HUES6 (cell line): ENCODE results near the gene ELF5.

Source experiments
- H3K27ac ChIP-seq: 2 replicates; pipeline ENCODE4 v1.7.0; 2013; ENCODE audit warnings: low read depth, mild to moderate bottlenecking, low read length, inconsistent platforms
- H3K27me3 ChIP-seq: 2 replicates; pipeline ENCODE4 v1.6.1; 2013; ENCODE audit warnings: low read length; ENCODE audit not compliant: control insufficient read depth, insufficient read depth
- H3K36me3 ChIP-seq: 2 replicates; pipeline ENCODE4 v1.6.1; 2013; ENCODE audit warnings: low read length; ENCODE audit not compliant: control insufficient read depth, insufficient read depth
- H3K4me1 ChIP-seq: 2 replicates; pipeline ENCODE4 v1.6.1; 2013; ENCODE audit warnings: low read length; ENCODE audit not compliant: control insufficient read depth, insufficient read depth
- H3K4me3 ChIP-seq: 2 replicates; pipeline ENCODE4 v1.5.1; 2013; ENCODE audit warnings: low read depth, low read length
- H3K9ac ChIP-seq: one replicate; pipeline ENCODE4 v1.6.1; 2013; ENCODE audit warnings: mild to moderate bottlenecking, low read length
- H3K9me3 ChIP-seq: 2 replicates; pipeline ENCODE4 v1.6.1; 2013; ENCODE audit warnings: low read depth, low read length; ENCODE audit not compliant: control insufficient read depth, insufficient read depth

Gene ELF5

GRCh38 chr11:34473603-34474169, 39.9 kb downstream of the ELF5 start:
- Histone ChIP-seq H3K9me3 (no peaks in the 10 kb centered on the region), H3K27ac (no peak overlapping the region), H3K4me3 (no peak overlapping the region), H3K36me3 (no peaks in the 10 kb centered on the region), H3K4me1 (no peaks in the 10 kb centered on the region), H3K9ac (no peak overlapping the region), H3K27me3 (no peaks in the 10 kb centered on the region)

GRCh38 chr11:34468209-34468841, 45.3 kb downstream of the ELF5 start:
- H3K27me3 ChIP-seq, result no peaks in the 10 kb centered on the region
- H3K27ac ChIP-seq, result no peak overlapping the region
- no peak overlapping the region for H3K9ac ChIP-seq
- H3K36me3 ChIP-seq, result no peaks in the 10 kb centered on the region
- no peaks in the 10 kb centered on the region for H3K4me1 ChIP-seq
- H3K9me3 ChIP-seq, result peaks cover 5% of the 10 kb centered on the region; the same call in 1 of the 2 replicates
- no peak overlapping the region for H3K4me3 ChIP-seq

GRCh38 chr11:34466802-34467488, 46.6 kb downstream of the ELF5 start:
- Histone ChIP-seq H3K4me3 (no peak overlapping the region), H3K36me3 (no peaks in the 10 kb centered on the region), H3K27me3 (no peaks in the 10 kb centered on the region), H3K9me3 (peaks cover 5% of the 10 kb centered on the region; the same call in 1 of the 2 replicates), H3K4me1 (no peaks in the 10 kb centered on the region), H3K9ac (no peak overlapping the region), H3K27ac (no peak overlapping the region)

- H3K9me3 ChIP-seq, result peaks cover 5% of the 10 kb centered on the region; the same call in 1 of the 2 replicates
- no peaks in the 10 kb centered on the region for H3K4me1 ChIP-seq
- H3K27ac ChIP-seq, result no peak overlapping the region
- H3K9ac ChIP-seq, result no peak overlapping the region
- no peaks in the 10 kb centered on the region for H3K36me3 ChIP-seq
- no peaks in the 10 kb centered on the region for H3K27me3 ChIP-seq
- H3K4me3 ChIP-seq, result no peak overlapping the region
Measured at GRCh38 chr11:34464591-34465051, 49.0 kb downstream of the ELF5 start.

- Histone ChIP-seq H3K9me3 (no peaks in the 10 kb centered on the region), H3K27me3 (no peaks in the 10 kb centered on the region), H3K27ac (no peak overlapping the region), H3K36me3 (no peaks in the 10 kb centered on the region), H3K4me1 (peaks cover 8% of the 10 kb centered on the region), H3K9ac (no peak overlapping the region), H3K4me3 (no peak overlapping the region)
Measured at GRCh38 chr11:34461215-34461614, 52.4 kb downstream of the ELF5 start.

GRCh38 chr11:34460278-34460677, 53.3 kb downstream of the ELF5 start:
- H3K9ac ChIP-seq, result no peak overlapping the region
- H3K9me3 ChIP-seq, result no peaks in the 10 kb centered on the region
- peaks cover 8% of the 10 kb centered on the region for H3K4me1 ChIP-seq
- H3K36me3 ChIP-seq, result no peaks in the 10 kb centered on the region
- H3K4me3 ChIP-seq, result no peak overlapping the region
- no peaks in the 10 kb centered on the region for H3K27me3 ChIP-seq
- no peak overlapping the region for H3K27ac ChIP-seq

- H3K27ac ChIP-seq, result no peak overlapping the region
- no peak overlapping the region for H3K4me3 ChIP-seq
- H3K9me3 ChIP-seq, result no peaks in the 10 kb centered on the region
- H3K4me1 ChIP-seq, result peaks cover 8% of the 10 kb centered on the region
- H3K9ac ChIP-seq, result no peak overlapping the region
- H3K36me3 ChIP-seq, result no peaks in the 10 kb centered on the region
- no peaks in the 10 kb centered on the region for H3K27me3 ChIP-seq
Measured at GRCh38 chr11:34459507-34460162, 54.0 kb downstream of the ELF5 start.

GRCh38 chr11:34458525-34458924, 55.1 kb downstream of the ELF5 start:
- H3K9me3 ChIP-seq, result no peaks in the 10 kb centered on the region
- H3K27ac ChIP-seq, result no peak overlapping the region
- no peaks in the 10 kb centered on the region for H3K27me3 ChIP-seq
- no peaks in the 10 kb centered on the region for H3K36me3 ChIP-seq
- H3K4me3 ChIP-seq, result no peak overlapping the region
- H3K4me1 ChIP-seq, result peaks cover 8% of the 10 kb centered on the region
- no peak overlapping the region for H3K9ac ChIP-seq

- H3K9ac ChIP-seq, result no peak overlapping the region
- H3K27me3 ChIP-seq, result no peaks in the 10 kb centered on the region
- no peaks in the 10 kb centered on the region for H3K36me3 ChIP-seq
- no peaks in the 10 kb centered on the region for H3K9me3 ChIP-seq
- H3K4me1 ChIP-seq, result peaks cover 8% of the 10 kb centered on the region
- no peak overlapping the region for H3K4me3 ChIP-seq
- no peak overlapping the region for H3K27ac ChIP-seq
Measured at GRCh38 chr11:34457607-34458006, 56.0 kb downstream of the ELF5 start.

- H3K27me3 ChIP-seq, result no peaks in the 10 kb centered on the region
- peaks cover 8% of the 10 kb centered on the region for H3K4me1 ChIP-seq
- H3K27ac ChIP-seq, result no peak overlapping the region
- H3K9me3 ChIP-seq, result no peaks in the 10 kb centered on the region
- no peak overlapping the region for H3K4me3 ChIP-seq
- H3K36me3 ChIP-seq, result no peaks in the 10 kb centered on the region
- H3K9ac ChIP-seq, result no peak overlapping the region
Measured at GRCh38 chr11:34454308-34455032, 59.1 kb downstream of the ELF5 start.
